Stimulated activated CD8-positive, alpha-beta memory T cell treated with anti-CD3 and anti-CD28 coated beads, Interleukin-7, amount 100 ng/mL, for 4 hours (primary cell): Measurements from ENCODE around the gene ZFHX2.

Experiments
- DNase-seq, 2 donors: peaks; one replicate each; pipeline ENCODE4 v3.0.0-alpha.2; 2020; ENCODE audit warnings: low read depth in 2 of 2

ZFHX2 gene

GRCh38 chr14:23518709-23519108 is 32.9 kb downstream of the ZFHX2 start:
- no peak for DNase-seq

- no peak for DNase-seq
Observed at GRCh38 chr14:23517650-23518326, 33.8 kb downstream of the ZFHX2 start.

GRCh38 chr14:23514644-23514957 is 37.0 kb downstream of the ZFHX2 start:
- no peak for DNase-seq

- DNase-seq: no peak
Observed at GRCh38 chr14:23513818-23514643, 37.5 kb downstream of the ZFHX2 start.

- no peak for DNase-seq
Observed at GRCh38 chr14:23513005-23513817, 38.4 kb downstream of the ZFHX2 start.

- DNase-seq: no peak
Observed at GRCh38 chr14:23512156-23512555, 39.4 kb downstream of the ZFHX2 start.

- no peak for DNase-seq
Observed at GRCh38 chr14:23494223-23494622, 57.3 kb downstream of the ZFHX2 start.

- DNase-seq: no peak
Observed at GRCh38 chr14:23492618-23493272, 58.8 kb downstream of the ZFHX2 start.

- no peak for DNase-seq
Observed at GRCh38 chr14:23487216-23487615, 64.3 kb downstream of the ZFHX2 start.

- DNase-seq: no peak
Observed at GRCh38 chr14:23486036-23486435, 65.5 kb downstream of the ZFHX2 start.

GRCh38 chr14:23485326-23485725 is 66.2 kb downstream of the ZFHX2 start:
- no peak for DNase-seq

GRCh38 chr14:23483236-23483854 is 68.2 kb downstream of the ZFHX2 start:
- DNase-seq: no peak

- no peak for DNase-seq
Observed at GRCh38 chr14:23482823-23483148, 68.8 kb downstream of the ZFHX2 start.

GRCh38 chr14:23481979-23482822 is 69.4 kb downstream of the ZFHX2 start:
- no peak for DNase-seq

- DNase-seq: no peak
Observed at GRCh38 chr14:23481362-23481970, 70.1 kb downstream of the ZFHX2 start.

- DNase-seq: peak; percentile 16 to 38
Observed at GRCh38 chr14:23478109-23478759, 73.3 kb downstream of the ZFHX2 start.

- DNase-seq: no peak
Observed at GRCh38 chr14:23470947-23471346, 80.6 kb downstream of the ZFHX2 start.
